Sigmoid colon (tissue), 7 donors: Measurements from ENCODE around the gene SEC14L5. TPM values are rescaled to one million over a fixed set of nuclear protein-coding genes. Genes with fewer than 3 reads are reported as not detected.

Experiments
- DNase-seq: peaks from one replicate; pipeline ENCODE4 v3.0.0-alpha.2; 2019
- H3K27ac ChIP-seq, 4 donors: fragments of 200-600 bp; sonication (generic); one replicate each; pipeline ENCODE4 v1.5.1; 2016 to 2019; ENCODE audit warnings: mild to moderate bottlenecking in 1 of 4
- H3K27me3 ChIP-seq, 3 donors: fragments of 200-600 bp; sonication (generic); one replicate each; pipeline ENCODE4 v1.5.1; 2019; ENCODE audit warnings: mild to moderate bottlenecking in 1 of 3
- H3K36me3 ChIP-seq, 4 donors: fragments of 200-600 bp; sonication (generic); one replicate each; pipeline ENCODE4 v1.5.1; 2016 to 2019
- H3K4me1 ChIP-seq, 4 donors: fragments of 200-600 bp; sonication (generic); one replicate each; pipeline ENCODE4 v1.5.1; 2017 to 2019
- H3K4me3 ChIP-seq, 4 donors: fragments of 200-600 bp; sonication (generic); one replicate each; pipeline ENCODE4 v1.5.1; 2017 to 2019; ENCODE audit warnings: mild to moderate bottlenecking in 2 of 4, moderate library complexity in 1 of 4
- H3K9me3 ChIP-seq, 4 donors: fragments of 200-600 bp in 3 of 4; sonication (generic) in 3 of 4; one replicate each; pipeline versions ENCODE4 v1.5.1 to v1.6.1; 2013 to 2019
- CTCF ChIP-seq, 4 experiments: fragments of 450-650 bp in 3 of 4; fragments of 200-600 bp in 1 of 4; IDR thresholded peaks; one replicate each; pipeline ENCODE4 v1.5.1; 2016 to 2019; ENCODE audit warnings: antibody characterized with exemption in 4 of 4, mild to moderate bottlenecking in 3 of 4, moderate library complexity in 2 of 4
- EP300 ChIP-seq, 4 donors: sonication (generic); formaldehyde crosslinking; IDR thresholded peaks; one replicate each; pipeline ENCODE4 v1.6.1; 2017; ENCODE audit warnings: antibody characterized with exemption in 4 of 4
- POLR2A ChIP-seq, 2 donors: fragments of 450-650 bp; IDR thresholded peaks; one replicate each; pipeline ENCODE4 v1.6.1; 2016; ENCODE audit warnings: antibody characterized with exemption in 2 of 2, mild to moderate bottlenecking in 2 of 2, moderate library complexity in 2 of 2
- POLR2AphosphoS5 ChIP-seq, 4 donors: sonication (generic); formaldehyde crosslinking; IDR thresholded peaks; one replicate each; pipeline ENCODE4 v1.6.1; 2017; ENCODE audit warnings: antibody characterized with exemption in 4 of 4
- WGBS, 2 donors: extraction: QIAGEN DNeasy Blood & Tissue Kit; methylation state at CpG; one replicate each; pipeline ENCODE4 v1.1.7; 2013; 5-methylcytosine and 5-hydroxymethylcytosine counted together
- intact Hi-C: fragments of 100-400 bp; cut with DNase I; formaldehyde crosslinking; loops from one replicate; pipeline ENCODE4 v1.15.1; 2023
- polyA plus RNA-seq, 3 donors: library from polyadenylated mRNA; stranded (reverse); fragments of 200-250 nt; gene quantifications; one replicate each; pipeline ENCODE4 v1.2.3, GENCODE V29; 2013
- total RNA-seq, 4 donors: library from RNA; depleted of rRNA; stranded (reverse); fragments of >200 nt; gene quantifications; one replicate each; pipeline ENCODE4 v1.1.0, GENCODE V29; 2016
- donor health status: healthy with polysubstance abuse.
- donor health status: Bipolar disorder and iron deficiency.
- donor health status: healthy.

The SEC14L5 gene
- total and polyA plus RNA-seq, 7 donors: under 0.01 to 2.5 (median 0.46) TPM

GRCh38 chr16:5018793-5019192 is 60.7 kb downstream of the SEC14L5 start:
- TF ChIP-seq EP300 (IDR thresholded peaks at IDR 0.05) (no peak), CTCF (IDR thresholded peaks at IDR 0.05) (no peak), POLR2AphosphoS5 (IDR thresholded peaks at IDR 0.05) (no peak), POLR2A (IDR thresholded peaks at IDR 0.05) (no peak)
- H3K36me3 ChIP-seq: no peaks in the 10 kb centered on the region
- no peak overlapping the region for H3K4me3 ChIP-seq
- 17 to 52% methylated on average over 9 of the region's 9 CpGs for WGBS, 2 donors
- H3K27ac ChIP-seq: no peak overlapping the region
- H3K27me3 ChIP-seq: no peaks in the 10 kb centered on the region
- H3K4me1 ChIP-seq: peaks cover 0 to 5% (median 0%) of the 10 kb centered on the region in 4 donors
- H3K9me3 ChIP-seq: no peaks in the 10 kb centered on the region
- intact Hi-C loops: no loop called here
- DNase-seq: no peak

- 85 to 88% methylated on average over 6 of the region's 6 CpGs for WGBS, 2 donors
- Histone ChIP-seq H3K4me1 (peaks cover 0 to 5% (median 0%) of the 10 kb centered on the region in 4 donors), H3K36me3 (no peaks in the 10 kb centered on the region), H3K9me3 (no peaks in the 10 kb centered on the region), H3K4me3 (no peak overlapping the region), H3K27ac (no peak overlapping the region), H3K27me3 (no peaks in the 10 kb centered on the region)
- TF ChIP-seq POLR2AphosphoS5 (IDR thresholded peaks at IDR 0.05): no peak
- TF ChIP-seq POLR2A (IDR thresholded peaks at IDR 0.05): no peak
- no peak for TF ChIP-seq CTCF (IDR thresholded peaks at IDR 0.05)
- TF ChIP-seq EP300 (IDR thresholded peaks at IDR 0.05): no peak
- intact Hi-C loops: no loop called here
- DNase-seq: no peak
Measured at GRCh38 chr16:5019775-5020174, 61.6 kb downstream of the SEC14L5 start.

GRCh38 chr16:5020551-5020950 is 62.4 kb downstream of the SEC14L5 start:
- H3K4me1 ChIP-seq: peaks cover 0 to 5% (median 0%) of the 10 kb centered on the region in 4 donors
- TF ChIP-seq CTCF (IDR thresholded peaks at IDR 0.05) (no peak), POLR2A (IDR thresholded peaks at IDR 0.05) (no peak)
- no peak for DNase-seq
- intact Hi-C loops: no loop called here
- no peak overlapping the region for H3K27ac ChIP-seq
- H3K9me3 ChIP-seq: no peaks in the 10 kb centered on the region
- H3K36me3 ChIP-seq: no peaks in the 10 kb centered on the region
- WGBS, 2 donors: 81% methylated on average over 15 of the region's 15 CpGs
- no peaks in the 10 kb centered on the region for H3K27me3 ChIP-seq
- H3K4me3 ChIP-seq: no peak overlapping the region

- no peaks in the 10 kb centered on the region for H3K9me3 ChIP-seq
- no peak for DNase-seq
- peaks cover 0 to 5% (median 0%) of the 10 kb centered on the region in 4 donors for H3K4me1 ChIP-seq
- H3K36me3 ChIP-seq: peaks cover 0 to 3% (median 1%) of the 10 kb centered on the region in 4 donors
- no peak for TF ChIP-seq CTCF (IDR thresholded peaks at IDR 0.05)
- no peak for TF ChIP-seq POLR2A (IDR thresholded peaks at IDR 0.05)
- TF ChIP-seq POLR2AphosphoS5 (IDR thresholded peaks at IDR 0.05): no peak
- no peak for TF ChIP-seq EP300 (IDR thresholded peaks at IDR 0.05)
- intact Hi-C loops: no loop called here
- no peak overlapping the region for H3K4me3 ChIP-seq
- no peaks in the 10 kb centered on the region for H3K27me3 ChIP-seq
- 90 to 91% methylated on average over 6 of the region's 6 CpGs for WGBS, 2 donors
- H3K27ac ChIP-seq: no peak overlapping the region
Measured at GRCh38 chr16:5022521-5022920, 64.4 kb downstream of the SEC14L5 start.

GRCh38 chr16:5024632-5025031 is 66.5 kb downstream of the SEC14L5 start:
- Histone ChIP-seq H3K9me3 (no peaks in the 10 kb centered on the region), H3K27ac (no peak overlapping the region), H3K27me3 (no peaks in the 10 kb centered on the region), H3K4me1 (no peaks in the 10 kb centered on the region), H3K4me3 (no peak overlapping the region), H3K36me3 (peaks cover 0 to 22% (median 3%) of the 10 kb centered on the region in 4 donors)
- DNase-seq: no peak
- intact Hi-C loops: no loop called here
- peak in 1 of 4 experiments; percentile 21 for TF ChIP-seq CTCF (IDR thresholded peaks at IDR 0.05)
- TF ChIP-seq POLR2AphosphoS5 (IDR thresholded peaks at IDR 0.05): no peak
- 16 to 57% methylated on average over 4 of the region's 4 CpGs for WGBS, 2 donors
